GM20000 (cell line): ENCODE results near the gene ABCF2.

Source experiments
- DNase-seq: peaks from one replicate; pipeline ENCODE4 v3.0.0; 2012; ENCODE audit warnings: low spot score
- CTCF ChIP-seq: IDR thresholded peaks from 2 replicates; pipeline ENCODE4 v1.5.1; 2012; ENCODE audit warnings: mild to moderate bottlenecking, control low read depth; ENCODE audit errors: extremely low read depth, missing control alignments

The ABCF2 gene

GRCh38 chr7:151239837-151240459, 12.9 kb upstream of the ABCF2 start:
- no peak for TF ChIP-seq CTCF
- DNase-seq: no peak

DNA sequence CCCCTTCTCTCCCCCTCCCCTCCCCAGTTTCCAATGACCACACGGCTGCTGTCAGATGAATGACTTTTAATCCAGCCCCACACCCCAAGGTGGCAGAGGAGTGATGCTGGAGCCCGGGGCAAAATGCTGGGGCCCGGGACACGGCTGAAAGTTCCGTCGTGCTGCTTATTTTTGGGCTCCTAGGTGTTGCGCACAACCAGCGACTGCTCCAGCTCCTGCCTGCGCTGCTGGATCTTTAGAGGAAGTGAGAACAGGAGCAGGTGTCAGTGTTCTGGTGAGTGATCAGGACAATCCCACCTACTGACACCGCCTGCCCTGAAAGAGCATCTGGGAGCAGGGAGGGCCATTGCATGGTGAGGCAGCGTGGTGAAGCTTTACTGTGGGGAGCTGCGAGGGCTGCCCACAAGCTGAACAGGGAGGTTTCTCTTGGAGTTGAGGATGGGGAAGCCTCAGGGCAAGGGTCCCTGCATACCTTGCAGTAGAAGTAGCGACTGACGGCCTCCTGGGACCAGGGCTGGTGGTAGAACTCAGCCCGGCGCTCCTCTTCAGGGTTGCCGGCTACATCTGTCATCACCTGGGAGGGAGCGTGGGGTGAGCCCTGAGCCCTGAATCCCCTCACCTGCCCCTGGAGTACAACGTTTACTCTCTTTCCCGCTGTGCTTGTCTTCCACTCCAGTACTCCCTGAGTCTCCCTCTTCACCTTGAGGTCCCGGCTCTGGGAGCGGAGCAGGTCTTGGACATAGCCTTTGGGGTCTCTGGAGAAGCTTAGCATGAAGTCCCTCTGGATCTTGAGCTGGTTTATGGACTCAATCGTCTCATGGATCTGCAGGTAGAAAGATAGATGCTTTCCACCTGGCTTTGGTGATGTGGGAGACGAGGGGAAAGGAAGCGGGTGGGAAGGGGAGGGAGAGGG, 12.2 kb upstream of the ABCF2 start:
- no peak for TF ChIP-seq CTCF
- DNase-seq: no peak

DNA sequence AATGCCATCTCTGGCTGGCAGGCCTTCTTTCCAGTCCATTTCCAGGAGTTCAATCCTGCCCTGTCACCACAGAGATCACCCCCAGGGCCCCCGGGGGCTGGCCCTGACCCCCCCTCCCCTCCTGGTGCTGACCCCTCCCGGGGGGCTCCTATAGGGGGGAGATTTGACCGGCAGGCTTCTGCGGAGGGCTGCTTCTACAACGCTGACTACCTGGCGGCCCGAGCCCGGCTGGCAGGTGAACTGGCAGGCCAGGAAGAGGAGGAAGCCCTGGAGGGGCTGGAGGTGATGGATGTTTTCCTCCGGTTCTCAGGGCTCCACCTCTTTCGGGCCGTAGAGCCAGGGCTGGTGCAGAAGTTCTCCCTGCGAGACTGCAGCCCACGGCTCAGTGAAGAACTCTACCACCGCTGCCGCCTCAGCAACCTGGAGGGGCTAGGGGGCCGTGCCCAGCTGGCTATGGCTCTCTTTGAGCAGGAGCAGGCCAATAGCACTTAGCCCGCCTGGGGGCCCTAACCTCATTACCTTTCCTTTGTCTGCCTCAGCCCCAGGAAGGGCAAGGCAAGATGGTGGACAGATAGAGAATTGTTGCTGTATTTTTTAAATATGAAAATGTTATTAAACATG, 11.3 kb upstream of the ABCF2 start:
- no peak for TF ChIP-seq CTCF
- no peak for DNase-seq

DNA sequence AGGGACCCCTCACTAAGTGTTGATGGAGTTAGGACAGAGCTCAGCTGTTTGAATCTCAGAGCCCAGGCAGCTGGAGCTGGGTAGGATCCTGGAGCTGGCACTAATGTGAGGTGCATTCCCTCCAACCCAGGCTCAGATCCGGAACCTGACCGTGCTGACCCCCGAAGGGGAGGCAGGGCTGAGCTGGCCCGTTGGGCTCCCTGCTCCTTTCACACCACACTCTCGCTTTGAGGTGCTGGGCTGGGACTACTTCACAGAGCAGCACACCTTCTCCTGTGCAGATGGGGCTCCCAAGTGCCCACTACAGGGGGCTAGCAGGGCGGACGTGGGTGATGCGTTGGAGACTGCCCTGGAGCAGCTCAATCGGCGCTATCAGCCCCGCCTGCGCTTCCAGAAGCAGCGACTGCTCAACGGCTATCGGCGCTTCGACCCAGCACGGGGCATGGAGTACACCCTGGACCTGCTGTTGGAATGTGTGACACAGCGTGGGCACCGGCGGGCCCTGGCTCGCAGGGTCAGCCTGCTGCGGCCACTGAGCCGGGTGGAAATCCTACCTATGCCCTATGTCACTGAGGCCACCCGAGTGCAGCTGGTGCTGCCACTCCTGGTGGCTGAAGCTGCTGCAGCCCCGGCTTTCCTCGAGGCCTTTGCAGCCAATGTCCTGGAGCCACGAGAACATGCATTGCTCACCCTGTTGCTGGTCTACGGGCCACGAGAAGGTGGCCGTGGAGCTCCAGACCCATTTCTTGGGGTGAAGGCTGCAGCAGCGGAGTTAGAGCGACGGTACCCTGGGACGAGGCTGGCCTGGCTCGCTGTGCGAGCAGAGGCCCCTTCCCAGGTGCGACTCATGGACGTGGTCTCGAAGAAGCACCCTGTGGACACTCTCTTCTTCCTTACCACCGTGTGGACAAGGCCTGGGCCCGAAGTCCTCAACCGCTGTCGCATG, 10.5 kb upstream of the ABCF2 start:
- no peak for DNase-seq
- TF ChIP-seq CTCF: no peak

DNA sequence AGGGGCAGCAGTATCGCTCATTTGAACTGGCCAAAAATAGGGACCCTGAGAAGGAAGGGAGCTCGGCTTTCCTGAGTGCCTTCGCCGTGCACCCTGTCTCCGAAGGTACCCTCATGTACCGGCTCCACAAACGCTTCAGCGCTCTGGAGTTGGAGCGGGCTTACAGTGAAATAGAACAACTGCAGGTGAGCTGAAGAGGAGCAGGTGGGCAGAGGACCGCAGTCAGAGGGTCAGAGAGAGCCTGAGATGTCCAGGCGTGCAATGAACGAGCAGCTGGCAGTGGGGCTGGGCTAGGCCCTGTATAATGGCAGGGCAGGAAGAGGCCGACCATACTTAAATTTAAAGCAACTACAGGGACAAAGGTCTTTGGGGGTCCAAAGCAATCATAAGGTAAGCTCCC, 9.4 kb upstream of the ABCF2 start:
- no peak for TF ChIP-seq CTCF
- DNase-seq: no peak

DNA sequence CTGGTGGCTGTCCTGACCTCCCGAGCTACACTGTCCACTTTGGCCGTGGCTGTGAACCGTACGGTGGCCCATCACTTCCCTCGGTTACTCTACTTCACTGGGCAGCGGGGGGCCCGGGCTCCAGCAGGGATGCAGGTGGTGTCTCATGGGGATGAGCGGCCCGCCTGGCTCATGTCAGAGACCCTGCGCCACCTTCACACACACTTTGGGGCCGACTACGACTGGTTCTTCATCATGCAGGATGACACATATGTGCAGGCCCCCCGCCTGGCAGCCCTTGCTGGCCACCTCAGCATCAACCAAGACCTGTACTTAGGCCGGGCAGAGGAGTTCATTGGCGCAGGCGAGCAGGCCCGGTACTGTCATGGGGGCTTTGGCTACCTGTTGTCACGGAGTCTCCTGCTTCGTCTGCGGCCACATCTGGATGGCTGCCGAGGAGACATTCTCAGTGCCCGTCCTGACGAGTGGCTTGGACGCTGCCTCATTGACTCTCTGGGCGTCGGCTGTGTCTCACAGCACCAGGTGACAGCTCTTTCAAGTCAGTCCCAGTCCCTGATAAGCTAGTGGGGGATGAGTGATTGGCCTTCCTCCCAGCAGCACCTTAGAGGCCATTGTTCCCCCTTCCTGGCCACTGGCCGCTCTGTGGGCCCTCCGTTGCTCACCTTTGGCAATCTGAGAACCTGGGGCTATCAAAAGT, 8.2 kb upstream of the ABCF2 start:
- no peak for TF ChIP-seq CTCF
- DNase-seq: no peak
